Stimulated activated CD4-positive, alpha-beta T cell treated with anti-CD3 and anti-CD28 coated beads, Interleukin-2, amount 100 ng/mL, for 4 hours (primary cell): ENCODE data around the gene OTUB1.

ENCODE experiments used
- DNase-seq: peaks from one replicate; pipeline ENCODE4 v3.0.0-alpha.2; 2020; ENCODE audit warnings: low read depth

OTUB1 gene

DNA sequence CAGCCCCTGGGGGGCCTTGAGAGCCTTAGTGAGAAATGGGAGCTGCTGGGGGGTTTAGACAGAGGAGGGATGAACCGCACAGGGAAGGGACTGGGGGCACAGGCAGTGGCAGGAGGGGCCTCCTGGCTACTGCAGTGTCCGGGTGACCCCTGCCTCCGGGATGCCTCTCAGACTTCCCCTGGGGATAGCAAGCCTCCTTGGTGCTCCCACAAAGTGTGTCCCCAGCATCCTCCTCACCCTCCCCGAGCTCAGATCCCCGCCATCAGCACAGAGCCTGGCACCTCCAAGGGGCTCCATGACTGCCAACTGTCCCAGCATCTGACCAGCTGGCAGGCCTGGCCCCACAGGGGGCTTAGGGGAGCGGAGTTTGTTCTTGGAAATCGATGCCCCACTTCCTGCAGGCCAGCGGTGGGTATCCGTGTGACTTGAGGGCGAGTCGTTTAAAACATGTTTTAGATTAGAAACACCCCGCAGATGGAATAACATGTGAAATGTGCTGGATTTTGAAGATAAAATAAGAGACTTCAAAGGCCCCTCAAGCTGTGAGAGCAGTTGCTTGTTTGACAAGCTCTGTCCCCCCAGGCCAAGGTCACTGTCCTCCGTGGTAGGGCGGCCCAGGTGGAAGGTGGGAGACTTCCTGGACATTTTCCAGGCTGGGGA lies 36.0 kb downstream of the OTUB1 start:
- no peak for DNase-seq

DNA sequence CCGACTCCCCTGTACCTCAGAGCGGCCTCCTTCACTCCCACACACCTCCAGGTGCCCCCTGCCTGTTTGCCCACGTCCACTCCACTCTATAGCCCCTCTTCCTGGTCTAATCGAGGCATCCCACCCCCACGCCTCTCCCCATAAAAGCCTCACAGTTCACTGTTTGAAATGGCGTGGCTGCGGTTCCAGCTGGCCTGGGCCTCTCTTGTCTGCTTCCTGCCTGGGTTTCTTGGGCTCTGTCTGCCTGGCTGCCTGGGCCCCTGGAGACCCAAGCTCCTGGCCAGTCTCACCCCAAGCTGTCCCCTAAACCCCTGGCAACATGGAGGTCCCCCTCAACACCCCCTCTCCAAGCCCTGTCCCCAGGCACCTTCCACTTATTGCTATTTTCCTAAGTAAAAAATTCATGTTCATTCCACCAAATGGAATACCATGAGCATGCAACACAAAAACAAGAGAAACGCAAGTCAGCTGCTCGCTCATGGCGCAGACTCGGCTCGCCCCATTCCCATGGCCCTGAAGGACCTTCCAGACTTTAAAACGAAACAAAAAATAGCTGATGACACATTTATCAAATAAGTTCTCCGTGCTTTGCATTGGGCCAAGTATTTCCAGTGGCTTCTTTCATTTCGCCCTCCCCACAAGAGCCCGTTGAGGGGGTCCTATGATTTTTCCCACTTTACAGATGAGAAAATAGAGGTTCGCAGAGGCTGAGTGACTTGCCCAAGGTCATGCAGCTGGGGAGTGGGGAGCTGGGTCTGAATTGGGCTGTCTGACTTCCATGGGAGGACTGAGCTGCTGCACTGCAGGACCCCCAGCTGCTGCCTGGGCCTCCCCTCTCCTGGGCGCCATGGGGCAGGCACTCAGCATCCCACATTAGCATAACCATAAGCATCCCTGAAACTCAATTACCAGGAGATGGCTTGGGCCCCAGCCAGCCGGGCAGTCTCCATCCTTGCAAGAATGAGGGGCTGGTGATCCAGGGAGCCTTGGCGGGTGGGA lies 37.8 kb downstream of the OTUB1 start:
- DNase-seq = no peak

DNA sequence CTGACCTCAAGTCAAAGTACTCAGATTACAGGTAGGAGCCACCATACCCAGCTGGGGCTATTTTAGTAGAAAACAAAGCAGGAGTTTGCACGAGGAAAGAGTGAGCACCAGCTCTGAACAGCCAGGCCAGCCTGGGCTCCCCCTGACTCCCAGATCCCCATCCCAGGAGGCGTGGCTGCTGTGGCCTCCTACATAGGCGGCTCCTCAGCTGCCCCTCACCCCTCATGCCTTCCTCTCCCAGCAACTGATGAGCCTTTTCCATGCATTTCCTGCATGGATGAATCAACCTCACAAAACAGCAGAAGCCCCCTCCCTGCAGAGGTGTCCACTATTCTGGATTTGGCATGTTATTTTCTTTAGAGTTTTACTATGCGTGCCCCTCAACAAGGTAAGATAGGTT lies 39.0 kb downstream of the OTUB1 start:
- no peak for DNase-seq

DNA sequence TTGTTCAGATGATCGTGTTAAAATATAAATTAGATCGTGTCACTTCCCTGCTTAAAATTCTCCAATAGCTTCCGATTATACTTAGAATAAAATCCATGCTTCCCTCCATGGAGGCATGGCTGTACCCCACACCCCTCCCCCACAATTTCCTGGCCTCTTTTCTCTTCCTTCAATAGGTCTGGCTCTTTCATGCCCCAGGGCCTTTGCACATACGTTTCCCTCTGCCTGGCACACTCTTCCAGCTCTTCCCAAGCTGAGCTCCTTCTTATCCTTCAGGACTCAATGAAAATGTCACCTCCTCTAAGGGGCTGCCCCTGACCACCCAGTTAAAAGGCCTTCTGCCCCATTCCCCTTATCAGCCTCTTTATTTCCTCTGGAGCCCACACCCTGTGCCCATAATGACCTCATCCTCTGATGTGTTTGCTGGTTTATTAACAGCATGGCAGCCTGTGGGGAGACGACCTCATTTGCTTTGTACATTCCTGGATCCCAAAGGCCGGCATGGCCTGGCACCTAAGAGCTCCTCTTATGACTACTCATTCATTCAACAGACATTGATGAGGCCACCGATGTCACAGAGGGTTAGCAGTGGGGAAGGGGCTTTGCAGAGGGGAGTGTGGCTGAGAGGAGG lies 40.5 kb downstream of the OTUB1 start:
- no peak for DNase-seq

DNA sequence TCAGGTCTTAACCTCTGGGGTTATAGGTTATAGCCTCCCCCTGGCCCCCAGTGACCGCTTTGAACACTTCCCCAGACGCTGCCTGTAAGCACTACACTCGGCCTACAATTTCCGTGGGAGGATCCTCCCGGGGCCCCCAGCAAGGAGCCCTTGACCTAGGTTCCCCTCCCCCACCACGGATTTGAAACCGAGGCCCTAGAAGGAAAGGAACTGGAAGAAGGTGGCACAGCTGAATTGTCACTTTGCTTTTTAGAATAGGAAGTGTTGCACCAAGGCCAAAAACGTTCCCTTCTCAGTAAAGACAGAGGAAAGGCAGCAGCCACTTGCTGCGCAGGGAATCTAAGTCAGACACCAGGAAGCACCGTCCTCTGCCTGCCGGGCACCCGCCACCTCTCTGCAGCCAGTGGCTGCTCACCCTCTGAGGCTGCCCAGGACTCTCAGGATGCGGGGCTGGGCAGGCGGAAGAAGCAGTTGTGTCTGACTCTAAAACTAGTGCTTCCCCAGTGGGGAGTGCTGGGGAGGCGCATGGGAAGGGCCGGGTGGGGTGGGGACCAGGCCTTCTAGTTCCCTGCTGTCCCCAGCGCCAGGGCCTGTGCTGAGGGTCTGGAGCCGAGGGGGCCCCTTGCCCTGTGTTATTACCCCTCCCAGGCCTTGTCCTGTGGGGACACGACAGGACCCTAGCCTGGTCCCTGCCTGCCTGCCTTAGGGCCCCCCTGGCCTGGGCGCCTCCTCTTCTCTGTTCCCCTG lies 41.6 kb downstream of the OTUB1 start:
- DNase-seq = no peak

DNA sequence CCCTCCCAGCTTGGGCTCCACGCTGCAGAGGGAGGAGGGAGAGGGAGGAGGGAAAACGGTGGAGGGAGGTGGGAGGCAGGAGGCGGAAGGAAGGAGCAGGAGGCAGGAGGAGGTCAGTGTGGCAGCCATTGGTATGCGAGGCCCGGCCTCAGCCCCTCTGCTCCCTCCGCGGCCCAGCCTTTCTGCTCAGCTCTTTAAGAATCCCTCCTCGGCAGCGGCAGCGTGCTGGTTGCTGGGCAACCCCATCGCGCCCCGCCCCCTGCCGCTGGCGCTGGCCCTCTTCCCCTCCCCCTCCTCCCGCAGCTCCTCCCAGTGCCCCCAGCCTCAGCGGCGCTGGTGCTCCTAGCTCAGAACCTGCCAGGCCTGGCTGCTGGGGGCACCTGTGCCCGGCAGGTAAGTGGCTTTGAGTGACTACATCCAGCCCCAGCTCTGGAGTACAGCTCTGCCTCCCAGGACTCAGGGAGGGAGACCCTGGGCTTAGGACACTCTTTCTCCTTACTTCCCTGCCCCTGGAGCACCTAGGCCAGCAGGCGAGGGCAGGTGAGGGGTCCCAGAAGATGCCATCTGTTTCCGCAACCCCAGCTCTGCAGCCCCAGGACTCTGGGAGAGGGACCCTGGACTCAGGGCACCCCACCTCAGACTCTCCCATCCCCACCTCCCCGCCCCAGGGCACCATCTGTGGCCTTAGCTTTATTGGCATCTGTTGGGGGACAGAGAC lies 42.3 kb downstream of the OTUB1 start:
- no peak for DNase-seq

DNA sequence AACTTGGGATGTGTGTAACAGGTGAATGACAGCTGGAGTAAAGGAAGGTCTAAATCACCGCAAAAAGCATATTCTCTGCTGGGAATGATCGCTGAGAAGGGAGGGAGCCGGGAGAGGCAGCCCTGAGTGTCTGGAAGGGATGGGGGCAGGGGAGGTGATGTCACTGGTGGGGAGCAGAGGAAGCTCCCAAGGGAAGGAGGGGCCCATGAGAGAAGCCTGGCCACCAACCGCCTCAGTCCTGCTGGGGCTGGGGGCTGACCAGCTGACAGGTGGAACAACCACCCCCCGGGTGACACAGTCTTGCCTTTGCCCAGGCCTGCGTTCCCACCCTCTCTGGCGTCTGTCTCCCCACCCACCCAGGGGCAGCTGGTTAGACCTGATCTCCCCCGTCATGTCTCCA lies 43.5 kb downstream of the OTUB1 start:
- no peak for DNase-seq

DNA sequence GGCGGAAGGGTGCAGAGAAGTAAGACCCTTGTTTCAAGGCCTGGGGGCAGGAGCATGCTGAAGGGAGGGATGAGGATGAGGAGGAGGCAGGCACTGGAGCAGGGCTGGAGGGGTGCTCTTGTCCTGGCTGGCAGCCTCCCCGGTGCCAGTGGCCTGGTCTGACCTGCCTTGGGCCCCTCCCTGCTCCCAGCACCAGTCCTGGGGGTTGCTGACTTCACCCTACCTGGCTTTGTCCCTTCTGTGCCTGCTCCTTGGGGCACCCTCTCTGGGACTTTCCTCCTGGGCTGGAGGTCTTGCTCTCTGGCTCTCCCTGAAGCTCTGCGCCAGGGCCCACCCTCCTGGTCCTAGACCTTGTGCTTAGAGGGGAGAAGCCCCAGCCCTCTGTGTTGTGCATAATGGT lies 44.8 kb downstream of the OTUB1 start:
- no peak for DNase-seq

DNA sequence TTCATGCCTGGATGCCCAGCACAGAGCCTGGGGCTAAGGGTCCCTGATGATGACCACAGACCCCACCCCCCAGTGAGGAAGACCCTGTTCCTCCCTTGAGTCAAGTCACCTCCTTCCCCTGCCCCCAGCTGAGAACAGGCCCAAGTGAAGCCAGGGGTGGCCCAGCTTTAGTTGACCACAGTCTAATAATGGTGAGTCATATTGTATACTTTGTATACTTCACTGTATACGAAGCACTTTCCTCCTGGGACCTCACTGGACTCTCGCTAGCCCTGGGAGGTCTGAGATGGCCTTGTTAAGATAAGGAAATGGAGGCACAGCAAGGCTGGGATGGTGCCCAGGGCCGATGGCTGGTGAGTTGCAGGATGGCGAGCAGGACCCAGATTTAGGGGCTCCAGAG lies 45.8 kb downstream of the OTUB1 start:
- DNase-seq = no peak

DNA sequence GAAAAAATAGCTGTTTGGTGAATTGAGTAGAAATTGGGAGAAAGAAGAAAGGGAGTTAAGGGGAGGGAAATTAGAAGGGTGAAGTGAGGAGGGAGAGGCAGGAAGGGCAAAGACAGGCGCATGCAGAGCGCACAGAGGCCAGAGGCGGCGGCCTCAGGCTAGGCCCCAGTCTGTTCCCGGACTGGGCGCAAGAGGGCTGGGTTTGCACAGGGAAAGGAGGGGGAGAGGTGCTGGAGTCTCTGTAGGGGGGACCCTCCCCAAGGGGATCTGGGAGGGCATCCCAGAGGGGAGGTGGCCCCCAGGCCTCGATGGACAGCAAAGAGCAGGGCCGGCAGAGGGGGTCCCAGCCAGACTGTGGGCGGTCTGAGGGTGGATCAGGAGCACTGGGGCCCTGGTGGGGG lies 48.2 kb downstream of the OTUB1 start:
- DNase-seq = no peak

DNA sequence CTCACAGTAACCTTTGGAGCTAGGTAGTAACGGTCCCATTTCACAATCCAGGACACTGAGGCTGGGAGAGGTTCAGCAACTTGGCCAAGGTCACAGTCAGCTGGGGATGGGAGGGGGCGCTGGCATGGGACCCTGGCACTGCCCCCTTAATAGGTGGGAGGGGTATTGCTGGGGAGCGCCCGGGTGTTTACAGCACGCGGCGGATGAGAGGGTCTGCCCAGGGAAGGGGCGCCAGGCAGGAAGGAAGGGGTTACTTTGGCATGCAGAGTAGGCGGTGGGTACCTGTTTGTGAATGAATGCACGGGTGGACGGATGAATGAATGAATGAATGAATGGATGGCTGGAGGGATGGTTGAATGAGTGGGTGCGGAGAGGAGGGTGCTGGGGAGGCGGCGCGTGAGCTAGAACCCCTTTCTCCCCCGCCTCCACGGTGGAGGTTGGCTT lies 48.9 kb downstream of the OTUB1 start:
- no peak for DNase-seq

DNA sequence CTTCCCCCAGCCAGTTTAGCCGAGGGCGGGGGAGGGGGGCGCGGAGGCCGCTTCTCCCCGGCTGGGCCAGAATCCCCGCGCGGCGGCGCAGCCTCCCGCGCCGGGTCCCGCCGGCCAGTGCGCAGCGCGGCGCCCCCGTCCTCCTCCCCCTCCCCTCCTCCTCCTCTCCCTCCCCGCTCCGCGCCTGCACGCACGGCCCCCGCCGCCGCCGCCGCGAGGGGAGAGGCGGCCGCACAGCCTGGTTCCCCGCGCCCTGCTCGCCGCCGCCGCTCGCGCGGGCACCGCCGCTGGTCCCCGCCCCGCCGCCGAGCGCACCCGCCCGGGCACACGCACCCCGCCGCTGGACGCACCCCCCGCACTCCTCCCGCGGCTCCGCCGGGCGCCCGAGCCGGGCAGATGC lies 49.3 kb downstream of the OTUB1 start, which contains the start of gene FLRT1:
FLRT1 (plus strand) TSS at position 356 of the 400 bp plus-strand sequence. CDS start 80,337 bp downstream, outside the sequence.
- no peak for DNase-seq

DNA sequence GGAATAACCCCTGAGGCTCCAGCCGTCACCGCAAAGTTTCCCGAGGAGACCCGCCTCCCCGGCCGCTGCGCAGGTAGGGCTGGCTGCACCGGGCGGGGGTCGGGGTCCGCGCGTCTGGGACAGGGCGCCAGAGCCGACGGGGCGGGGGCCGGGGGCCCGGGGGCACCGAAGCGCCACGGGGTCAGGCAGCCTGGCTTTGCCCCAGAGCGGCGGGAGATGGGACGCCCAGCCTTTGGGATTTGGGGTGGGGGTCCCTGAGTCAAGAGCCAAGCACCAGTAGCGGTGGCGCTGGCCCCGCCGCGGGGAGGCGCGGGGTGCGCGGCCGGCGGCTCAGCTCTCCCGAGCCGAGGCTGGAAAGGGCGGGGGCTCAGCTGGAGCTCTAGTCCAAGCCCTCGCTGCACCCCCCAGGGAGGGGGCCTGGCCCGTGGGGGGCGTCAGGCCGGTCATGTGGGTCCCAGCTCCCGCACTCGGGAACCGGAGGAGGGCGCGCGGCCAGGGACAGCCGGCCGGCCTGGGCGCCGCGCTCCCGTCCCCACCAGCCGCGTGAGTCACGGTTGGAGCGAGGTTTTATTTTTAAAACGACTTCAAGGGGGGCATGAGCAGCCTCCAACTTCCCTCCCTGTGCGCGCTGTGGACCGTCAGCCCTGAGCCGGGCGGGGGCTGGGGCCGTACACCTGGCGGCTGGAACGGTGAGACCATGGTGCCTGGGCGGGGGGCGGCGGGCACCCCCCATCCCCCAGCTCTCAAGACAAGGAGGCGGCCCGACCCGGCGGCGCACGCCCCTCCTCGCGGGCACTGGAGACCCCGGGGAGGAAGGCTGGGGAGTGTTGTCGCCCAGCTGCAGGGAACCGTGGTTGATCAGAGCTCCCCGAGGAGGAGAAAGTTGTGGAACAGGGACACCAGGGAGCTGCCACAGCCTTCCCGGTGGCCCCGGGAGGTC lies 50.1 kb downstream of the OTUB1 start:
- no peak for DNase-seq

DNA sequence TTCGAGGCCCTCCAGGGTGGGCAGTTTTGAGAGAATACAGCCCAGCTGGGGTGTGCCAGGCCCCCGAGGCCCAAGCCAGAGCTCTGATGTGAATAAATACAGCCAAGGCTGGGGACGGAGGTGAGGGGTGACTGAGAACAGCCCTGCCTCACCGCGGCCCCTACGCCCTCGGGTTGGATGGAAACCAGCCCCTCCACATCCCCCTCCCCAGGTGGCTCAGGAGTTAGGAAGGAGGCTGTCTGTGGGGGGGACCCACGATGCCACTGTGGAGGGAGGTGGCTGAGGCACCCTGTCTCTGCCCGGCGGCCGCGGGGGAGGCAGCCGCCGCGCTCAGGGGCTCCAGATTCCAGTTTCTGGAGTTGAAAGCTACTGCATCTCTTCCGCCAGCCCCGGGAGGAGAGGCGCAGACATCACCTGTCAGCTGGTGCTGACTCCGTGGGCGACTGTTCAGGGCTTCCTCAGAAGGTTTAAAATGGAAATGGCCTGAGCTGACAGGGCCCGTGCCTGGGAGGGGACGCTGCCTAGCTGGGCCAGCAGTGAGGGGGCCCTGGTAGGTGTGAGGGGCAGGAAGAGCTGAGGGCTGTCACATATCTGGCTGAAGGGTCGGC lies 50.9 kb downstream of the OTUB1 start:
- no peak for DNase-seq

DNA sequence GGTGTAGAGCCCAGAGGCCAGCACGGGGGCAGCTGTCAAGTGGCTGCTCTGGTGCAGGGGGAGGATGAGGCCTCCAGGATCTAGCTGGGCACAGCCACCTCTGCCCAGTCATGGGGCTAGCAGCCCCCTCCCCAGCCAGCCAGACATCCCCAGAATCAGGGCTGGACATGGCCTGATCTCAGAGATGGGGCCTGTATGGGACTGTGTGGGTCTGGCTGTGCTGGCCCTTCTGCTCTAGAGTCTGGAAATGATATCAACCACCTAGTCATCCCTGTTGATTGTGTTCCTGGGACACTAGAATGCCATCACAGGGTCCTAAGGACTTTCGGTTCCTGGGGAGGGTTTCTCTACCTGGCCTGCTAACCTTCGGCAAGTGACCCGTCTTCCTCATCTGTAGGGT lies 52.3 kb downstream of the OTUB1 start:
- DNase-seq = no peak

DNA sequence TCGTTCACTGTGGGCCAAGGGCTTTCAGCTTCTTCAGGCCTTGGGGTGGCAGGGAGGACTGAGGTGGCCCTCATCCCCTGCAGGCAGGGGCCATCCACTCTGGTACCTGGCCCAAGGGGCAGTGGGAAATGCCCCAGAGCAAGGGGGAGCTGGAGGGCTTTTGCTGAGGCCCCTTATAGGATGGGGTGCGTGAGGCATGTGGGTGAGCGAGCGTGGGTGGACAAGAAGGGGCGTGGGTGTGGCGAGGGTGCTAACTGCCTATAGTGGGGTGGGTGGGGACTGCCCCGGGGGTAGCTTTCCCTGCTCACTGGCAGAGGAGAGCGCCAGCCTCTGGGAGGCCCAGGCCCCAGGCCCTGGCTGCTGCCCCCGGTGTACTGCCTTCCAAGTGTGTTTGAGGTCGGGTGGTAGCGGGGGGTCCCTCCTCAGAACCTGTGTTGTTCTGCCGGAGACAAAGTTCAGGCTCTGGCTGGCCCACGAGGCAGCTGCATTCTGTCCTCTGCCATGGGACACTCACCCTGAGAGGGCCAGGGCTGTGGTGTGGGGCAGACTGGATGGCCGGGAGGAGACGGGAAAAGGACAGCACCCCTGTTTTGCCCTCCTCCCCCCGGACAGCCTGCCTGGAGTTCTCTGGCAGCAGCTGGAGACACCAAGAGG lies 52.9 kb downstream of the OTUB1 start:
- peak; percentile 22 for DNase-seq

DNA sequence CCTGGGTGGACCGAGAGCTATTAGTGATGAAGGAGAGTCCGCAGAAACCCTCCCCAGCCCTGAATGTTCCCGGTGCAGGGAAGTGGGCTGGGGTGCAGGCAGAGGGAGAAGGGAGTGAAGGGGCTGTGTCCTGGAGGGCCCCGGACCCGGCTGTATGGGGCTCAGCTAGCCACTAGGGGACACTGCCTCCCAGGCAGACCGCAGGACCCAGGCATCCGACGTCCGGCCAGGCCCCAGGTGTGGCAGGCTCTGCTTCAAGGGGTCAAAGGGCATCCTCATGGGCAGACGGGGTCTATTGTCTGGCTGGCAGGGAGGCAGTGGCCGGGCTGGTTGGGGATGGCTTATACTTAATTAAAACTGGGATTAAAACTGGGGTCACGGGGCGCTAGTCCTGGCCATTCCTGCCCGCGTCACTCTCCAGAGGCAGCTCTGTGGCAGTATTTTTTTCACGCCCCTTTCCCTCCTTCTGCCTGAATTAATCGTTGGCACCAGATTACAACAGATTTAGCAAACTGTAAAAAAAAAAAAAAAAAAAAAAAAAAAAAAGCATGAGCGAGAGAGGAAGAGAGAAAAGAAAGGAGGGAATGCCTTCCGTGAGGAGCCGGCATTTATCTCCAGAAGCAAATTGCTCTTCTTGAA lies 54.6 kb downstream of the OTUB1 start:
- no peak for DNase-seq

DNA sequence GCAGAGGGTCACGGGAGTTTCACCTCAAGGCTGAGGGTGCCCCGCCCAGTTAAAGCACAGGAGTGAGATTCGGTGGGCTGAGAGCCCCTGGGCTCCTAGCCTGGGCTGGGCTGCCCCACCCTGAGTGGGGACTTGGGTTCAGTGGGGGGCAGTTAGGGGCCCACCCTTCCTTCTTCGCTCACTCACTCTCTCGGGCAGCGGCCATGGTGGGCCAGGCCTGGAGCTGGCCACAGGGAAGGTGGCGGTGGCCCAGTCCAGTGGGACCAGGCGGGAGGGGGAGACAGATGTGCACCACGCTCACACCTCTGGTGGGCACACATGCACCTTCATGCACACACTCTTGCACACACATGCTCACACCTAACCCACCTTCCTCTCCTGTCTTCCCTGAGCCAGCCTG lies 55.6 kb downstream of the OTUB1 start:
- no peak for DNase-seq

DNA sequence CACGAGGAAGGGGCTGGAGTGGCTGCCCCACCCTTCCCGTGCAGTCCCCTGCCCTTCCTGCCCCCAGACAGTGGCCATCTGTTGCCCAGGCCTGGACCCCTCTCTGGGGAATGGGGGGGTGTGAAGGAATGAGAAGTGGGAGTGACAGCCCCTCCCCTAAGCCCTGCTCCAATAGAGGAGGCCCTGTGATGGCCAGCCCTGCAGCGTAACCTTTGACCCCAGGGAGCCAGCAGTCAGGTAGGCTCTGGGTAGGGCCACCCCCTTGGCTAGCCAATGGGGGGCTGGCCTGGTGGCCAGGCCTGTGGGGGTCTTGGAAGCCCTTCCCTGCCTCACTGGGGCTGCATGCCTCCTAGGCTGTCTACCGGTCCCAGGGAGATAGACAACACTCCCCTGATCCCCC lies 56.1 kb downstream of the OTUB1 start:
- no peak for DNase-seq
